Suppressor macrophage treated with lipopolysaccharide for 4 hours (primary cell): Measurements from ENCODE around the gene WTIP.

Experiments used
- DNase-seq: peaks from one replicate; pipeline ENCODE4 v3.0.0-alpha.2; 2020

The WTIP gene

DNA sequence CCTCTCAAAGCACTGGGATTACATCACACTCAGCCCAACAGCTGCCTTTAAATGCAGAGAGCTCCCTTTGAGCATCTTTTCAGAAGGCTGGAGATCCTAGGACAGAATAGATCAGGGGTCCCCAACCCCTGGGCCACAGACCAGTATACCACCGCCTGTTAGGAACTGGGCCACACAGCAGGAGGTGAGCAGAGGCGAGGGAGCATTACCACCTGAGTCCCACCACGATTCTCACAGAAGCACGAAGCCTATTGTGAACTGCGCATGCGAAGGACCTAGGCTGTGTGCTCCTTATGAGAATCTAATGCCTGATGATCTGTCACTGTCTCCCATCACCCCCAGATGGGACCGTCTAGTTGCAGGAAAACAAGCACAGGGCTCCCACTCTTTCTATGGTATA lies 2.2 kb upstream of the WTIP start:
- no peak for DNase-seq

DNA sequence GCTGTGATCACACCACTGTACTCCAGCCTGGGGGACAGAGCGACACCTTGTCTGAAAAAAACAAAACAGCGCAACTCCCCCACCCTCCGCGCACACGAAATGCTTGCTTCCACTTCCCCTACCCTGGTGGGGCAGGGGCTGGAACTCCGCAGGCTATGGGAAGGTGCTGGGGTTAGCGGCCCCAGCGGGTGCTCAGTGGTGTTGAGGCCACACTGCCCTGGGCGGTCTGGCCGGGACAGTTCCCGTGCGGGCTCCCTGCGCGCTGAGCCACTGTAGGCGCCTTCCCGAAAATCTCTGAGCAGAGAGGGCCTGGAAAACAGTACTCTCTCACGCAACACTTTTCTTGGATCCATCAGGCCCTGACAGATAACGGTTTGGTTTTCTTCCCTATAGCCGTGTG lies 1.1 kb upstream of the WTIP start:
- no peak for DNase-seq

DNA sequence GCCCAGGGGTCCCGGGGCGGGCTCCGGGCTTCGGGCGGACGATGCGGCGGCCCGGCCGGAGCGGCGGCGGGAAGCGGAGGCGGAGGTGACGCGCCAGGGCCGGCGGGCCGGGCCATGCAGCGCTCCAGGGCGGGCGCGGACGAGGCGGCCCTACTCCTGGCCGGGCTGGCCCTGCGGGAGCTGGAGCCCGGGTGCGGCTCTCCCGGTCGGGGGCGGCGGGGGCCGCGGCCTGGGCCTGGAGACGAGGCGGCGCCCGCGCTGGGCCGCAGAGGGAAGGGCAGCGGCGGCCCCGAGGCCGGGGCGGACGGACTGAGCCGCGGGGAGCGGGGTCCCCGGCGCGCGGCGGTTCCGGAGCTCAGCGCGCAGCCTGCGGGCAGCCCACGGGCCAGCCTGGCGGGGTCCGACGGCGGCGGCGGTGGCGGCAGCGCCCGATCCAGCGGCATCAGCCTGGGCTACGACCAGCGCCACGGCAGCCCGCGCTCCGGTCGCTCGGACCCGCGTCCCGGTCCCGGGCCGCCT lies 362 bp downstream of the WTIP start:
- DNase-seq, result no peak

DNA sequence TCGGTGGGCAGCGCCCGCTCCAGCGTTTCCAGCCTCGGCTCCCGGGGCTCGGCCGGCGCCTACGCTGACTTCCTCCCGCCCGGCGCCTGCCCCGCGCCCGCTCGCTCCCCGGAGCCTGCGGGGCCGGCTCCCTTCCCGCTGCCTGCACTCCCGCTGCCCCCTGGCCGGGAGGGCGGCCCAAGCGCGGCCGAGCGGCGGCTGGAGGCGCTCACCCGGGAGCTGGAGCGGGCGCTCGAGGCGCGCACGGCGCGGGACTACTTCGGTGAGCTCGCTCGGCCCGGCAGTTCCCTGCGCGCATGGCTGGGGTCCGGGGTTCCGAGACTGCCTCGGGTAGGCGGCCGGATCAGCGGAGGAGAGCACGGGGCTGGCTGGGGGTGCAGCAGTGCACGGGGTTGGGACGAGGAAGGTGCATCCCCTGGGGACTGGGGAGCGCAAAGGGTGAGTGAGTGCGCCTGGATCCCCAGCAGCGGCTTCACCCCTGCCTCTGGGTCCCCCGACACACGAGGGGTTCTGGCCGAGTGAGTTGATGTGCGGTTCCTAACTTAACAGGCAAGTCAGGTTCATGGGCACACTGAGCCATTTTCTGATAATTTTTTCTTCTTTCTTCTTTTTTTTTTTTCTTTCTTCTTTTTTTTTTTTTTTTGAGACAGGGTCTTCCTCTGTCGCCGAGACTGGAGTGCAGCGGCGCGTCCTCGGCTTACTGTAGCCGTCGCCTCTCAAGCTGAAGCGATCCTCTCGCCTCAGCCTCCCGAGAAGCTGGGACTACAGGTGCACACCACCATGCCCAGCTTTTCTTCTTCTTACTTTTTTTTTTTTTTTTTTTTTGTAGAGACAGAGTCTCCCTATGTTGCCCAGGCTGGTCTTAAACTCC lies 1.1 kb downstream of the WTIP start:
- DNase-seq, result no peak

DNA sequence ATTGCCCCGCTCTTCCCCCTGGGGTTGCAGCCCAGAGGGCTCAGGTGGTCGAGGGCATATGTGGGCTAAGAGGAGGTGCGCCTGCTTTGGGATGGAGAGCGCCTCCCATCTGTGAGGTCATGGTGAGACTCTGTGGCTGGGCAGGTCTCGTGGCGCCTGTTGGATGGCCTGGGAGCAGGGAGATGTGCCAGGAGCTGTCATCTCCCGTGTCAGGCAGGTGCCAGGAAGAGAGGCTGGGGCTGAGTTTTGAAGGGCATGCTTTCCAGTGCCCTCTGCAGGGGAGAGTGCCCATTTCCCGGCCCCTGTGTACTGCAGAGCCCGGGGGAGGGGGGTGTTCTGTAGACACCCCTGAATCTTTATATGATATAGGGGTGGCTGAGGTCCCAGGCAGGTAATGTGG lies 2.8 kb downstream of the WTIP start:
- DNase-seq, result no peak

DNA sequence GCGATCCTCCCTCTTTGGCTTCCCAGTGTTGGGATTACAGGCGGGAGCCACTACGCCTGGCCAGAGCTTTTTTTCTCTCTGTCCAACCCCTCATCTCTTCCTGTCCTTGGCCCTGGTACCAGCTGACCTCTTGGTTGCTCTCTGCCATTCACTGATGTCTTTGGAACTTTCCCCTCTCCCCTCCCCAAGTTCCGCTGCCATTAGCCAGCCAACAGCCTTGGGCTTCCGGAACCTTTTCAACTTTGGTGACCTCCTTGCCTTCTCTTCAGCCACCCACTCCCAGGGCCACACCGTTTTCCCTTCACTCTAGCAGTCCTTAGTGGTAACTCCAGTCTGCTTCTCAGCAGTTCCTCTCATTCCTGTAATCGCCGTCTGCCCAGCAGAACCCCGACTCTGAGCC lies 4.3 kb downstream of the WTIP start:
- DNase-seq, result no peak

DNA sequence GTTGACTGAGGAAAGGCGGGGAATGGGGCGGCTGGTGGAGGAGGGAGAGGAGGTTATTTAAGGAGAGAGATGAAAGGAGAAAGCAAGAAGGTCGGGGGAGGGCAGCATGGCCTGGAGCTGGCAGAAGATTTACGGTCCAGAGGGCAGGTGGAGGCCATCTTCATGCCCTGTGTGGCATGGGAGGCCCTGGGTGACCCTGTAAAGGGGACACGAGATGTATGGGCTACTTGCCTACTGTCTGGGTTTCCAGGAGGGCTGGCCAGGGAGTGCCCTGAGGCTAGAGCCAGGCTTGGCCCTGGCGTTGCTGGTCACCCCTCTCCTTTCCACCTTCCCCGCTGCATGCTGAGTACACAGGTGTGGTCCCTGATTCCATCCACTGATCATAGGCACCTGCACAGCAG lies 6.1 kb downstream of the WTIP start:
- no peak for DNase-seq

DNA sequence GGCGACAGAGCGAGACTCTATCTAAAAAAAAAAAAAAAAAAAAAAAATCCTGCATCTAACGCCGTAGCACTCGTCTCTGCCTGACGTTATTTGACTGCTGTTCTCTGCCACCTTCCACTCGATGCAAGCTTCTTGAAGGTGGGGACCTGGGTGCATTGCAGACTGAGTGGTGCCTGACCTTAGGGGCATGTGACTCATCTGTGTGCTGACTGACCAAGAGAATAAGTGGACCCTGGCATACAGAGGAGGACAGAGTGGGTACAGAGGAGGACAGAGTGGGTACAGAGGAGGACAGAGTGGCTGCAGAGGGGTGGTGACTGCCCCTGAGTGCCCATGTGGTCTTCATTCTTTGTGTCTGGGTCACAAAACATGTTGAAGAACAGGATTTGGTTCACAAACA lies 7.6 kb downstream of the WTIP start:
- DNase-seq, result no peak

DNA sequence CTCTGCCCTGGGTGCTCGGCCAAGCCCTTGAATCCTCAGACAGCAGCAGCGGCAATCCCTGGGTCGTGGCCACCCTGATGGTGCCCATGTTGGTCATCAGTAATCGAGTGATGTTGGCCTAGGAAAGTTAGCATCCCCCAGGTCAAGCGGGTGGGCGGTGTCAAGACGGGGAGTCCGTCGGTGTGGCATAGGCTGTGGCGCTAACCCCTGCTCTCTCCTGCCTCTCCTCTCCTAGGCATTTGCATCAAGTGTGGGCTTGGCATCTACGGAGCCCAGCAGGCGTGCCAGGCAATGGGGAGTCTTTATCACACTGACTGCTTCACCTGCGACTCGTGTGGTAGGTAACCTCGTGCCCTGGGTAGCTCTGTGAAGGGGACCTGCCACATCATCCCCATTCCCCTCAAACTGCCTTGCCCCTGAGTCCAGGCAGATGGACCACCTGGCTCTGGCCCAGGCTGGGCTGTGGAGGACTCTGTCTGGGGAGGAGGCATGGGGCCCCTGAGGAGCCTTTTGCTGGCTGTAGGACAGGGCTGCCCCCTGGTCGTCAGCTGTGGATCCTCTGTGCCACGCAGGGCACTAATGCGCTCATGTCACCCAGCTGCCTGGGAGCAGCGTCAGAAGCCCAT lies 8.7 kb downstream of the WTIP start:
- no peak for DNase-seq

DNA sequence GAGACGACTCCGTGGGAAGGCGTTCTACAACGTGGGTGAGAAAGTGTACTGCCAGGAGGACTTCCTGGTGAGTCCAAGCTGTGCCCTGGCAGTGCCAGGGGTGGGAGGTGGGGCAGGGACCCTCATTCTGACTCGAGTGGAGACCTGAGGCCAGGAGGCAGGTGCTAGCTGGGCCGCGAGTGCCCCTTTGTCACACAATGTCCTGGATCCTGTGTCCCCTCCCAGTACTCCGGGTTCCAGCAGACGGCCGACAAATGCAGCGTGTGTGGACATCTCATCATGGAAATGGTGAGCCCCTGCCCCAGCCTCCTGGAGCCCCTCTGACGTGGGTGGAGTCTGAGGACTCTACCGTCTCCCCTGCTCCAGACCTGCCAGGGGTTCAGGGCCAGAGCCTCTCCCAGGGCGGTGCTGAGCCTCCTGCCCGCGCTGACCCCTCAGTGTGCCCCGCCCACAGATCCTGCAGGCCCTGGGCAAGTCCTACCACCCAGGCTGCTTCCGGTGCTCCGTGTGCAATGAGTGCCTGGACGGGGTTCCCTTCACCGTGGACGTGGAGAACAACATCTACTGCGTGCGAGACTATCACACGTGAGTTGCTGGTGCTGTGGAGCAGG lies 11.6 kb downstream of the WTIP start:
- no peak for DNase-seq

DNA sequence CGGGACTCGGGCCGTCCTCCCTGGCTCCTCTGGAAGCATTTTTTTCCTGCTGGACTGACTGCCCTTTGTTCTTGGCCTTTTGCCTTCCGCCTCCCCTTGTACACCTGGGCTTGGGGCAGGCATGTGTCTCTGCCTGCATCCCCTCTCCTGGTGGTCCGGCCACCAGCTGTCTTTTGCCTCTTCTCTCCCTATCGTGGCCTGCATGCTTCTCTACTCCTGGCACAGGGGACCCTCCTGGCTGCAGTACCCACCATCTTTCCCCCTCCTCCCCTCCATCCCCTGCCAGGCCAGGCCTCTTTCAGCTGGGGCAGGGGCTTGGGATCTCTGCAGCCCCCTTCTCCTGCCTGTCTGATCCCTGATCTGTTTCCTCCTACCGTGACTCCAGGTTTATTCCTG lies 12.1 kb downstream of the WTIP start:
- no peak for DNase-seq

DNA sequence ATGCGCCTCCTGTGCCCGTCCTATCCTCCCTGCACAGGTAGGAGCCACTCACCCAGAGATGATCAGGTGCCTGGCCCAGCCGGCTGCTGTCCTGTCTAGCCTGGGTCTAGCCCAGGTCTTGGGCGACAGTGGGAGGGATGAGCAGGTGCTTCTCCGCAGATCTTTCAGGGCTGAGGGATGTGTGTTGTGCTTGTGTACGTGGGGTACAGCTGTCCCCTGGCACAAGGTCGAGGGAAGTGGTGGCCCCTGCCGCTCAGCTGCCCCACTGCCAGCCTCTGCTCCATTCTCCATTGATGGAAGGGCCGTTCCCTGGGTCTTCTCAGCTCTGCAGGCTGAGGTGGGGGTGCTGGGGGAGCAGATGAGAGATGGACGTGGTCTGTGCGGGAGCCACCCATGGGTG lies 13.0 kb downstream of the WTIP start:
- DNase-seq, result no peak

DNA sequence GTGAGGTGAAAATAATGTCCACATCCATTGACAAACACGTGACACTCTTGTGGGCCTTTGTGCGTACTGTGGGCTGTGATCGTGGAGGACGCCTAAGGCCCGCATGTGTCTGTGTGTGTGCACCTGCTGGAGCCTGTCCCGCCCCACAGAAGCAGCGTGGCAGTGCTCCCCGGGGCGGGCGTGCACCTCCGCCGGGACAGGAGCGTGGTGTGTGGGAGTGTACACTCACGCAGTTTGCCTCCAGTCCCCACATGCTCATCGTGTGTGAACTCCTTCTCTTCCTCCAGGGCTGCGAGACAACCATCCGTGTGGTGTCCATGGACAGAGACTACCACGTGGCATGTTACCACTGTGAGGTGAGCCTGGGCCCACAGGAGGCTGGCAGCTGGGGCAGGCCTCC lies 13.9 kb downstream of the WTIP start:
- no peak for DNase-seq

DNA sequence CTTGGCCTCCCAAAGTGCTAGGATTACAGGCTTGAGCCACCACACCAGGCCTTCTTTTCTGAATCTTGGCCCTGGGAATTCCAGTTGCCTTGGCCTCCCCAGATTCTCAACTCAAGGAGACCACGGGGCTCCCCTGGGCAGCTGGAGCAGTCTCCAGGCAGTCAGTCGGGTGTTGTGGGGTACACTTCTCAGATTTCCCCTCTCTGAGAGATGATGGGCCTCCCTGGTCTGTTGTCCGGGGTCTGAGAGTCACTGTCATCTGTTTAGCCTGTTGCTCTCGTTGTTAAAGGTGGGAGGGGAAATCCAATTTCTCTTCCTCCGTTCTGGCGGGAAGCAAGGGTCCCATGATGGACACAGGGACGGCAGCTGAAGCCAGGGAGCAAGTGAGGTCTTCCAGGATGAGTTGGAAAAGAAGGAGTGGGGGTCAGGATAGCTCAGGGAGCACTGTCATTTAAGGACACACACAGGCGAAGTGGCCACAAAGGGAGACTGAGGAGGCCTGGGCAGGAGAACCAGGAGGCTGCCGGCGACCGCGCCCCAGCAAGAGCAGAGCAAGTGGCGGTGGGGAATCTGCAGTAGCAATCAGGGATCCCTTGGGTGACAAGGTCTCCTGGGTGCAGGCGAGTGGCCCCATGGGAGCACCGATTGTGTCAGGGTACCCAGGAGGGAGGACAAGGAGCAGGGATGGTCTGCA lies 15.7 kb downstream of the WTIP start:
- no peak for DNase-seq

DNA sequence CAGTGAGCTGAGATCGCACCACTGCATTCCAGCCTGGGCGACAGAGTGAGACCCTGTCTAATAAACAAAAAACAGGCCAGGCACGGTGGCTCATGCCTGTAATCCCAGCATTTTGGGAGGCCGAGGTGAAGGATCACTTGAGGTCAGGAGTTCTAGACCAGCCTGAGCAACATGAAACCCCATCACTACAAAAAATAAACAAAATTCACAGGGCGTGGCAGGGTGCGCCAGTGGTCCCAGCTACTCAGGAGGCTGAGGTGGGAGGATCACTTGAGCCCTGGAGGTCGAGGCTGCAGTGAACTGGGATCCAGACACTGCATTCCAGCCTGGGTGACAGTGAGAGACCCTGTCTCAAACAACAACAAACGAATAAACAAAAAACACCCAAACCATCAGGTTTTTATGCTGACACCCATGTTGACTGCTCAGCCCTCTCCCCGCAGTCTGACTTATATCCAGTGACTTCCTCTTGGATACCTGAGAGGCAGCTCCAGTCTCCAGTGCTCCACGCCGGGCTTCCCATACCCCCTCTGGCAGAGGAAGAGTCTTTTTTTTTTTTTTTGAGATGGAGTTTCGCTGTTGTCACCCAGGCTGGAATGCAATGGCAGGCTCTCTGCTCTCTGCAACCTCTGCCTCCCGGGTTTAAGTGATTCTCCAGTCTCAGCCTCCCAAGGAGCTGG lies 17.7 kb downstream of the WTIP start:
- DNase-seq, result no peak

DNA sequence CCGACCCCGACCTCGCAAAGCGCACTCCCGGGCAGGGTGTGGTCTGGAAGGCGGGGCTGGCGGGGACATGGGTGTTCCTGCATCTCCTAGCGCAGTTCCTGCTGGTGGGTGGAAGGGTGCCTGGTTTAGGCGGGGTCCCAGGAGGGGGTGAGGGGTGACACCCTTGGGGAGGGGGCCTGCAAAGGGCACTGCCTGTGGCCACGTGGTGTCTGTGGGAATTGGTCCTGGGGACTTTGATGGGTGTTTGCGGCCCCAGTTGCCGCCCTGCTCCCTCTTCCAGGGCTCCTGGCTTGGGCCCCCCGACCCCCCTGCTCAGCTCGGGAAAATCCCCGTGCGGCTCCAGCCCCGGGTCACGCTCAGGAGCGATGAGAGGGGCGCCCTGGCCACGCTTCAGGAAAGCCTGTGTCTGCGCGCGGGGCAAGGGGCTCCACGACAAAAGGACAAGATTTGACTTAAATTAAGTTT lies 19.1 kb downstream of the WTIP start:
- DNase-seq, result no peak

DNA sequence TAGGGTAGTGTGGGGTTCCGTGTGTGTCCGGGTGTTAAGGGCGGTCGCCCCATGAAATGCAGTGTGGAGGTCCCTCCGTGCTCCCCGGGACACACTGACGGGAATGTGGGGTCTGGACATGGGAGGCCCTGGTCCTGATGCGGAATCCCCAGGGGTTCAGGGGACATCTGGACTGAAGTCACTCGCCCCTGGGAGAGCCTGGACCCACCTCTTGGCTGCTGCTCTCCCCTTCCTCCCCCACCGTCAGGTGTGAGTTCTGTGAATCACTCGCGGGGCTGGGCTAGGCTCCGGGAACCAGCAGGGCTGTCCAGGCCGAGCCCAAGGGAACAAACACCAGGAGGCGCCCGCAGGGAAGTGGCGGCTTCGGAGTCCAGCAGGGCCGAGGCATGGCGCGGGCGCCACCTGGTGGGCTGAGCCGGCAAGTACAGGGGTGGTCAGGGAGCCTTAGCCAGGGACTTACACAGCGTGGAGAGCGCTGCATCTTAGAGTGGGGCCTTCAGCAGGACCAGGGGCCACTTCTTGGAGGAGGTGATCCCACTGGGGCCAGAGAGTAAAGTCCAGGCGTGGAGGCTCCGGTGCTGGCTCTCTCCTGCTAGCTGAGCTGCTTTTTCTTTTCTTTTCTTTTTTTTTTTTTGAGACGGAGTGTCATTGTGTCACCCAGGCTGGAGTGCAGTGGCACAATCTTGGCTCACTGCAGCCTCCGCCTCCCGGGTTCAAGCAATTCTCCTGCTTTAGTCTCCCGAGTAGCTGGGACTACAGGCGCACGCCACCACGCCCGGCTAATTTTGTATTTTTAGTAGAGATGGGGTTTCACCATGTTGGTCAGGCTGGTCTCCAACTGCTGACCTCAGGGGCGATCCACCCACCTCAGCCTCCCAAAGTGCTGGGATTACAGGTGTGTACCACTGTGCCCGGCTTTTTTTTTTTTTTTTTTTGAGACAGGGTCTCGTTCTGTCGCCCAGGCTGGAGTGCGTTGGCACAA lies 20.1 kb downstream of the WTIP start:
- peak; percentile 94 for DNase-seq

DNA sequence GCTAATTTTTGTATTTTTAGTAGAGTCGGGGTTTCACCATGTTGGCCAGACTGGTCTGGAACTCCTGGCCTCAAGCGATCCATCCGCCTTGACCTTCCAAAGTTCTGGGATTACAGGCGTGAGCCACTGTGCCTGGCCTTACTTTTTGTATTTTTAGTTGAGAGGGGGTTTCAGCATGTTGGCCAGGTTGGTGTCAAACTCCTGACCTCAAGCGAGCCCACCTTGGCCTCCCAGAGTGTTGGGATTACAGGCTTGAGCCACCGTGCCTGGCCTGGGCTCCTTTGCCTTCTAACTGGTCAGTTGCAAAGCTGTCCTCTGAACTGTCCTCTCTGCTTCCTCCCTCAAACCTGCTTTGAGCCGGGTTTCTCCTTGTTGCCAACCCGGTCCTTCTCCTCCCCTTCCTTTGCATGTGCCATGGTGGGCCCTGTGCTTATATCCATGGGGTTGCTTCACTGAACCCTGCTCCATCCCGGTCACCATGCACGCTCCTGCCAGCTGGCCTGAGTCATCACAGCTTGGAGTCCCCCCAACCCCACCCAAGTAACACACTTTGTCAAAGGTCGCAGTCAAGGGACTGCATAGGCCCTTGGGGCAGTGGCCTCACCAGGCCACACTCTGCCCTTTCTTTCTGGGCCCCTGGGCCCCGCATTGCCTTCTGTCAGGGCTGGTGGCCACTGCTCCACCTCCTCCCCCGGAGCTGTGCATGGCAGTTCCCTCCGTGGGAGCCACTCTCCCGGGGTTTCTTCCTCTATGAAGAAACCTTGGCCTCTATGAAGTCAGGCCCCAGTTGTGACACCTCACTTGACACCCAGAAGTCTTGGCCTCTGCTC lies 21.2 kb downstream of the WTIP start:
- DNase-seq, result no peak

DNA sequence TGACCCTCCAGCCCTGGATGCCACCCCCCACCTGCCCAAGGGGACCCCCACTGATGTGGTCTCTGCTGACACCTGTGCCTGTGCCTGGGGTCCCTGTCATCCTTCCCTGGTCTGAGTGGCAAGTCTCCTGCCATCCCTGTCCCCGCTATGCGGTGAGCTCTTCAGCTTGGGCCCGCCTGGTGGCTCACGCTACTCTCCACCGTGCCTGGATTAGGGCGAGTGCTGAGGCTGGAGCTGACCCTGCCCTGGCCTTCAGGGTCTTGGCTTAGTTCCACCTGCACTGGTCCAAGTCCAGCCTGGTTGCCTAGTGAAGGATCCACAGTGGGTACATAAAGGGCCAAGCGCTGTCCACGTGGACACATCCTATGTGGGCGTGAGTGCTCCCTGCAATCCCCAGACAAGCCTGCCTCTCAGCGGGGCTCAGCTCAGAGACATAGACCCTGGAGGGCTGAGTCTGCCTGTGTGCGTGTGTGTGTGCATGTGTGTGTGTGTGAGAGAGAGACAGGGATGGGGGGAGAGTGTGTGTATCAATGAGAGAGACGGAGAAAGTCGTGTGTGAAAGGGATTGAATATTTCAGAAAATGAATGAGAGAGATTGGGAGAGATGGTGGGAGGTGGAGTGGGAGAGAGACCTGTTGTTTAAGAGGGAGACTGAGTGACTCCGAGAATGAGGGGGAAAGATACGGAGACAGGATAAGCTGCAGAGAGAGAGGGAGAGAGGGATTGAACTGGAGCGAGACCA lies 22.1 kb downstream of the WTIP start:
- no peak for DNase-seq
